ENCODE measurements around the gene BACH1.

BACH1 gene

DNA sequence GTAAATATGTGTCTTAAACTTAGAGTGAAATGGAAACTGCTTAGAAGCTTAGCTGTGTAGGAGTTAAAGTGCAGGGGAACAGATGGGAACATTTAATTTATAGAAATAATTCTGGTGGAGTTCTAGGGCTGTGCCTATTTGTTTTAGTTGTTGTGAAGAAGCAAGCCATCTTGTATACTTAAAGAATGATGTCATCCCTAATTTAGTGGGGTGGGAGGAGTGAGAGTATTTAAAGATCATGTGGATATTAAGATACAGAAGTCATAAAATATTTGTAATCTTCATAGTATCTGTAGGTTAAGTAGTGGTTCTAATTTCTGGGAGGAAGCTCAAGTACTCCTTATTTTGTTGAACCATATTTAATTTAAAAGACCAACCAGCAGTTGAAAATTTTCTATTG lies 41.5 kb downstream of the BACH1 start:
- ChIA-PET POLR2A (ENCODE audit: low non-redundant PET) (no interaction called here), CTCF (no interaction called here)
- TF ChIP-seq, protein P1, sequence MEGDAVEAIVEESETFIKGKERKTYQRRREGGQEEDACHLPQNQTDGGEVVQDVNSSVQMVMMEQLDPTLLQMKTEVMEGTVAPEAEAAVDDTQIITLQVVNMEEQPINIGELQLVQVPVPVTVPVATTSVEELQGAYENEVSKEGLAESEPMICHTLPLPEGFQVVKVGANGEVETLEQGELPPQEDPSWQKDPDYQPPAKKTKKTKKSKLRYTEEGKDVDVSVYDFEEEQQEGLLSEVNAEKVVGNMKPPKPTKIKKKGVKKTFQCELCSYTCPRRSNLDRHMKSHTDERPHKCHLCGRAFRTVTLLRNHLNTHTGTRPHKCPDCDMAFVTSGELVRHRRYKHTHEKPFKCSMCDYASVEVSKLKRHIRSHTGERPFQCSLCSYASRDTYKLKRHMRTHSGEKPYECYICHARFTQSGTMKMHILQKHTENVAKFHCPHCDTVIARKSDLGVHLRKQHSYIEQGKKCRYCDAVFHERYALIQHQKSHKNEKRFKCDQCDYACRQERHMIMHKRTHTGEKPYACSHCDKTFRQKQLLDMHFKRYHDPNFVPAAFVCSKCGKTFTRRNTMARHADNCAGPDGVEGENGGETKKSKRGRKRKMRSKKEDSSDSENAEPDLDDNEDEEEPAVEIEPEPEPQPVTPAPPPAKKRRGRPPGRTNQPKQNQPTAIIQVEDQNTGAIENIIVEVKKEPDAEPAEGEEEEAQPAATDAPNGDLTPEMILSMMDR (conservative IDR thresholded peaks at IDR 0.05; ENCODE audit: low read depth): no peak
- no peak overlapping the region for H3K27ac ChIP-seq
- no peak for DNase-seq (ENCODE audit: low spot score)

DNA sequence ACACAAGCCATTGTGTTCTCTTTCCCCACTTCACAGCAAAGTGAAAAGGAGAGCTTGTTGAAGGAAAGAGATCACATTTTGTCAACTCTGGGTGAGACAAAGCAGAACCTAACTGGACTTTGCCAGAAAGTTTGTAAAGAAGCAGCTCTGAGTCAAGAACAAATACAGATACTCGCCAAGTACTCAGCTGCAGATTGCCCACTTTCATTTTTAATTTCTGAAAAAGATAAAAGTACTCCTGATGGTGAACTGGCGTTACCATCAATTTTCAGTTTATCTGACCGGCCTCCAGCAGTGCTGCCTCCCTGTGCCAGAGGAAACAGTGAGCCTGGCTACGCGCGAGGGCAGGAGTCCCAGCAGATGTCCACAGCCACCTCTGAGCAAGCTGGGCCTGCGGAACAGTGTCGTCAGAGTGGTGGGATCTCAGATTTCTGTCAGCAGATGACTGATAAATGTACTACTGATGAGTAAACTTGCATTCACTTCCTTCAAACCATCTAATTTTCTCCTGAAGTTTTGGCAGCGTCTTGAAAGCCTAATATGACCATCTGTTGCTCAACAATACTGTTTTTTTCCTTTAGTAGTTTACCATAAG lies 43.7 kb downstream of the BACH1 start:
- POLR2A ChIA-PET (ENCODE audit: low non-redundant PET): no interaction called here
- DNase-seq (ENCODE audit: low spot score): peak; percentile 80
- TF ChIP-seq, protein P1 (conservative IDR thresholded peaks at IDR 0.05; ENCODE audit: low read depth): no peak
- CTCF ChIA-PET: interaction anchor here (0.5 to 1.0 kb wide), 4 partner anchors 179 to 1087 kb away, joined by 3 to 9 read pairs (median 4); partner anchors contain the start of gene KRTAP13-4
- H3K27ac ChIP-seq: peak overlapping the region; percentile 90

DNA sequence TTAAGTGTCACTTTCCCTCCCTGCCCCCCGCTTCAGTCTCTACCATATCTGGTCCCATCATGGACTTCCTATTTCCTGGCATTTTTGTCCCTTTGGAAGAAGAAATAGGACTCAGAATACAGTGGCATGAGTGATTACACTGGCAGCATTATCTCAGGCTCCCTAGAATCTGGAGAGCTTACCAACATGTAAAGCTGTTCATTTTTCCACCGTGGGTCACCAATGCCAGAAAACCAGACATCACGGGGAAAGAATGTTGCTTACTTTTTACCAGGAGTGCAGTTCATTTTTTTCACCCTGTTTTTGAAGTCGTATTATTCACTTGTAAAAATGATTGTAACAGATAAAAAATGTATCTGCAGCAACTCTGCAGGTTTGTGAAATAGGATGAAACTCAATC lies 44.8 kb downstream of the BACH1 start:
- TF ChIP-seq, protein P1 (conservative IDR thresholded peaks at IDR 0.05; ENCODE audit: low read depth): no peak
- no peak for DNase-seq (ENCODE audit: low spot score)
- ChIA-PET CTCF (no interaction called here), POLR2A (ENCODE audit: low non-redundant PET) (no interaction called here)
- H3K27ac ChIP-seq: no peak overlapping the region

- peak overlapping the region; percentile 49 for H3K27ac ChIP-seq
- ChIA-PET POLR2A (ENCODE audit: low non-redundant PET) (no interaction called here), CTCF (interaction anchor here (0.6 to 0.7 kb wide), 3 partner anchors 48 to 1741 kb away, joined by 3 to 4 read pairs (median 3); no protein-coding TSS in a partner anchor)
- TF ChIP-seq, protein P1 (conservative IDR thresholded peaks at IDR 0.05; ENCODE audit: low read depth): no peak
- no peak for DNase-seq (ENCODE audit: low spot score)
These were observed 47.6 kb downstream of the BACH1 start for GRCh38 chr21:29346281-29346680.

GRCh38 chr21:29346771-29347170 lies 48.0 kb downstream of the BACH1 start:
- ChIA-PET CTCF (interaction anchor here (0.6 to 0.7 kb wide), 3 partner anchors 49 to 169 kb away, joined by 3 to 4 read pairs (median 3); no protein-coding TSS in a partner anchor), POLR2A (ENCODE audit: low non-redundant PET) (no interaction called here)
- H3K27ac ChIP-seq: peak overlapping the region; percentile 49
- DNase-seq (ENCODE audit: low spot score): no peak
- TF ChIP-seq, protein P1 (conservative IDR thresholded peaks at IDR 0.05; ENCODE audit: low read depth): no peak

DNA sequence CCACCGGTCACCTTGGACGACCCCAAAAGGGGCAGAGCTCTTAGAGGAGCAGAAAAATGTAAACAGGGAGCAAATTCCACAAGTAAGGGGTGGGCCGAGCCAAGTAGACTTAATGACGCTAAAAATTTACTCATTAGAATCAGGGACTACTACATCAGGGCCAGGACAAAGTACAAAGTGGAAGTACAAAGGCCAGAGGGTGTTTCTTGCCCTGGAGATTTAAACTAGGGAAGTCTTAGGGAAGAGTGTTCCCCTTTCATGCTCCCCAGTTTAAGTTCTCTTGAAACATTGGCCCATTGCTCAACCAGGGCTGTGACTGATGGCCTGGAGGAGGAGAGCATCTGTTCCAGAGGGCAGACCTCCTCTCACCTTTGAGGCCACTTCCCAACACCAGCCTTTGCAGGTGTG lies 48.6 kb downstream of the BACH1 start:
- ChIA-PET CTCF (interaction anchor here (0.6 kb wide), 1 partner anchor 158 kb away, joined by 3 read pairs; no protein-coding TSS in a partner anchor), POLR2A (ENCODE audit: low non-redundant PET) (no interaction called here)
- no peak for DNase-seq (ENCODE audit: low spot score)
- TF ChIP-seq, protein P1 (conservative IDR thresholded peaks at IDR 0.05; ENCODE audit: low read depth): no peak
- H3K27ac ChIP-seq: peak overlapping the region; percentile 55

Measured in RWPE1 (cell line).